Mucosa of gallbladder (tissue), 1 donor: ENCODE data around the gene TMEM178B. TPM values are rescaled to one million over a fixed set of nuclear protein-coding genes. Genes with fewer than 3 reads are reported as not detected.

Source experiments
- DNase-seq: peaks from one replicate; pipeline ENCODE4 v3.0.0-alpha.2; 2020; ENCODE audit warnings: low spot score
- total RNA-seq: library from RNA; stranded (reverse); gene quantifications from one replicate; pipeline ENCODE4 v1.2.1, GENCODE V29; 2021
- donor health status: DM: no; HTN: no; CAD: no.

The TMEM178B gene
- total RNA-seq, 1 donor from 2014 or later = 3.5 TPM

DNA sequence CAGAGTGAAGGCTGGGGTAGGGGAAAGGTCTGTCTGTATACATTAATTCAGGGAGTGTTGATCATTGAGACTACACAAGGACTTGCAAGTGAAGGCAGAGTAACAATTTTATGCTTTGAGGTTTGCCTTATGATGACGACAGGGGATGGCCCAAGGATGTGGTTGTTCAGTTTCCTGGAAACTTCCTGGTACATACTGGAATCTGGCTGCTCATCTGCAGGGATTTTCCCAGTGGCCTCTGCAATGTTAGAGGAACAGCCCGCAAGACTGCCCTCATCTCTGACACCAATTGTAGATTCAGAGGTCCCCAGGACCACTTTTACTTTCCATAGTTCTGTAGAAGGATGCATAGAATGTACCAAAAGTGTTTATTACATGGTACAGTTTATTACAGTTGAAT, 189.6 kb downstream of the TMEM178B start:
- DNase-seq = no peak

DNA sequence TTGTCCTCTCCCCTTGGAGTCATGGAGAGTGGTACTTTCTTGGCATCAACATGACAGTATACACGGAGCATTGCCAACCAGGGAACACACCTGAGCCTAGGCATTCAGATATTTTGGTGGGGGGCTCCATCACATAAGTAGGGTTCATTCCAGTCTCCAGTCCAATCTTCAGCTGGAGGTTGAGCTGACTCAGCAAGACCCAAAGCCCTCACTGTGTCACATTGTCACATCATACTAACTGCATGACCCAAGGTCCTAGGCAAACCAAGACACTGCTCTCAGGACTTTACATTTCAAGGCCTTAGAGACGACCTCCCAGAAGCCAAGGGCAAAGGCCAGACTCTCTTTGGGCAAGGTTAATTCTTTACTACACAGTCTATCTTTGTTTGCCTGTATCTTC, 190.1 kb downstream of the TMEM178B start:
- no peak for DNase-seq

DNA sequence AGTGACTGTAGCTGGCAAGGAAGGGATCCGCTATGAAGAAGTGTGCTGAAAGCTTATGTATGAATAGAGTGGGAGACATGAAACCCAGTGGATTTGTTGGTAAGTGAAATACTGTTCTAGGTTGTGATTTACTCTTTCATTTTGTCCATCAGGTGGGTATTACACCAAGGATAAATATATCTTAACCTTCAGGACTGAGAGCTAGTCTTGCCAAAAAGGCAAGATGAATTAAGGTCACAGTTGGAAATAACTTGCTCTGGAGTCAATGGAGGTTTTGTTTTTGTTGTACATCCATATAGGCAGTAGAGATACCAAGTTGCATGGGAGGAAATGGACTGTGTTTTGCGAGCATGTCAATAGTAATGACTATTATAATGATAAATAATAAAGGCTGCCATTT, 190.6 kb downstream of the TMEM178B start:
- no peak for DNase-seq

DNA sequence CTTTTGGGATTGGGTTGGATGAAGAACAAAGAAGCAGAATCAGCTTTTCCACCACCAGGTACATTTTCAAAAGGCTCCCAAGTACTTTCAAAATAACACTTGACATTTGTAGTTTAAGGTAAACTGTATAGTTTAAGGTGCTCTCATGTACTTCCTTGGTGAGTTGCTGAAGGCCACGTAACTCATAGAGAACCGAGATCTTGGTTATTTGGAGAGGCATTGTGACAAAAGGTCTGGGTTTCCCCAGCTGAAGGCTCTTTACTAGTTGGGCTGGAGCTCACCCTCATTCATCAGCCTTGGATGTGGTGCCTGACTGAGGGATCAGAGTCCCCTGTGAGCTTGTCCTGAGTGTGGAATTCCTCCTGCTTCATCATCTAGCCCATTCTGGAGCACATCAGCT, 191.8 kb downstream of the TMEM178B start:
- DNase-seq = no peak

DNA sequence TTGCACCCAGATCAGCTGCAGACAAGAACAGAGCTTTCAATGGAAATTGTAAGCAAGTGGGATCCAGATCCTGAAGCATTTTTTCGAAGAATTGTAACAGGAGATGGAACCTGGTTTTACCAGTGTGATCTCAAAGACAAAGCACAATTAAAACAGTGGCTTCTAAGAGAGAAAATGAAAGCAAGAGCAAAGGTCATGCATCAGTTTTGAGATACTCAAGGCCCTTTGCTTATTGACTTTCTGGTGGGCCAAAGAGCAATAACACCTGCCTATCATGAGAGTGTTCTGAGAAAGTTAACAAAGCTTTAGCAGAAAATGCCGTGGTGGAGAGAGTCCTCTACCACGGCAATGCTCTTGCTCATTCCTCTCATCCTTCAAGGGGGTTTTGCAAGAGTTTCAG, 194.8 kb downstream of the TMEM178B start:
- DNase-seq = no peak

DNA sequence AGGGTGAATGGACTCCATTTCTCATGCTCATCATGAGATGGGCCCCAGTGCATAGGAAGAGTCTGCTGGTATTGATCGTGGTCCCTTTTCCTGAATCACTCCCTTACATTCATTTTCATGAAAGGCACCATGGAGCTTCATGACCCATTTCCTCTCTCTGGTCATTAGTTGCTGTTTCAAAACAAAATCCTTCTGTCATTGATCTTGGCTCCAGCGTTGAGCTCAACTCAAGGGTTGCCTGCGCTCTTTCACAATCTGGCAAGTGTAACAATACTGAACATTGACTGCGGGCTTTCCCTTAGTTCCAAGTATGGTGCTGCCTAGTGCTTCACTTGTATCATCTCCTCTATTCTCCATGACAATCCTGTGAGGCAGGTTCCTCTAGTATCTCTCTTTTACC, 197.6 kb downstream of the TMEM178B start:
- no peak for DNase-seq

DNA sequence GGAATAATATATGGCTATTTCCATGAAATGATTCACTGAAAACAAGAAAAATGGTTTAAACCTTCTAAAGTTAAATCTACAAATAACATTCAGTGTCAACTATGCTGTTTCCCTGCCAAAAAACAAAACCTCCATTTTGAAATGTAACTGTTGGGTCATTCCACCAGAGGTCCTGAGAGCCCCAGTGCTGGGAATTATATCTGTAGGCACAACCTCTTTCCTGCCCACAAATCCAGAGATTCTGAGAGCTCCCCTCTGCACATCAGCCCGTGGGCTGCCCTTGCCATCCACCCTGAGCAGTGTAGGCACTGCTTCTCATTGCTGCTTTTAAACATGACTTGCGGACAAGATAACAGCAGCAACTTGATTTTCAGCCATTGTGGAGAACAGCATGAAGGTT, 198.6 kb downstream of the TMEM178B start:
- DNase-seq = no peak

DNA sequence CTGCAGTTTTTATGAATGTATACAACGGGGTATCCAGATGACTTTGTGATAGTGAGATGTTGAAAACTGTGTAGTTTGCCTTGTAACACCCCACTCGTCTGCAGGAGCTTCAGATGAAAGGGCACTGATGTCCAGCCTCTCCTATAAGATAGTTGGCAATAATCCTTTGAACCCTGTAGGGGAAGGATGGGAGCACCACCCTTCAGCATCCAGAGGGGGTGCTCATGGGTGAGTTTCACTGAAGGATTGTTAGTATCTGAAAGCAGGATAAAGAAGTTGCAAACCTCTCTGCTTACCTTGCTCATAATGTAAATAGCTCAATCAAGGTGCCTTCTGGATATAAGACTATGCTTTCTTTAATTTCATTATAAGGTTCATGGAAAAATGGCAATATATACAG, 201.5 kb downstream of the TMEM178B start:
- DNase-seq = no peak

DNA sequence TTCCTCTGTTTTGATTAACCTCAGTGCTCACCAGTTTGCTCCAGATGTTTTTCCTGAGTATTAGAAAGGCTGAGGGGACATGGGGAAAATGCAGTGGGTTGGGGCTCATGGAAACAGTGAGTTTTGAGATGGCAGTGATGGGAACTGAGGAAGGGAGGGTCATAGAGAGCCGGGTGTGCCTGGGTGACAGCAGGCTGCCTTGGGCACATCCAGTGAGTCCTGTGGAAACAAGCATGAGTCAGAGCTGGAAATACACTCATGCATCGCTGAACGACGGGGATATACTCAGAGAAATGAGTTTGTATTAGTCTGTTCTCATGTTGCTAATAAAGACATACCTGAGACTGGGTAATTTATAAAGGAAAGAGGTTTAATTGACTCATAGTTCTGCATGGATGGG, 202.2 kb downstream of the TMEM178B start:
- DNase-seq = no peak

DNA sequence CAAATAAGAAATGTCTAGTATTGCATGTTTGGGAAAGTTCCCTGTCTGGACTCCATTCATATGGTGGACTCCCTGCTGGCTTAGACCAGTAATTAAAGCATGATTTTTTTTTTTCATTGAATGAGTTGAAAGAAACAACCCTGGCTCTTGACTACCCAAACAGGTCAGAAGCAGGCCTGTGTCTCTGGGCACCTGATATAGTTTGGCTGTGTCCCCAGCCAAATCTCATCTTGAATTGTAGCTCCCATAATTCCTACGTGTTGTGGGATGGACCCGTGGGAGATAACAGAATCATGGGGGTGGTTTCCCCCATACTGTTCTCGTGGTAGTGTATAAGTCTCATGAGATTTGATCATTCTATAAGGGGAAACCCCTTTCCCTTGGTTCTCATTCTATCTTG, 206.2 kb downstream of the TMEM178B start:
- no peak for DNase-seq

- DNase-seq = no peak
These were observed 207.4 kb downstream of the TMEM178B start for GRCh38 chr7:141281311-141281710.

- DNase-seq = no peak
These were observed 212.7 kb downstream of the TMEM178B start for GRCh38 chr7:141286522-141286921.

- no peak for DNase-seq
These were observed 214.1 kb downstream of the TMEM178B start for GRCh38 chr7:141287936-141288335.

DNA sequence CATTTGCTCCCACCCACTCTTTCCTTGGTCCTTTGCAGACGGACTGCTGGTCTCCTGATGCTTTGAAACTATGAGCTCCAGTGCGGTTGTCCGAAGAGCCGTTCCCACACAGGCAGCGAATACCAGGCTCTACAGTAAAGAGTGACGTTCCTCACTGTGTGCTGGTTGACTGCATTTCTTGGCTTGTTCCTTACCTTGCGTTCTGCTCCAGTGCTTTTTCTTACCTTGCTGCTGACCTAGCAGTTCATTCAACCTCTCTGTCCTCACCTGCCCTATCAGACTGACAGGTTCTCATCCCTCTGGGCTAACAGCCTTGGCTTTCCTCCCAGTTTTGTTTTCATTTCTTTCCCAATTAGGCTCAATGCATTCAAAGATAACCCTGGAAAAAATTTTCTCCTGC, 214.8 kb downstream of the TMEM178B start:
- no peak for DNase-seq

DNA sequence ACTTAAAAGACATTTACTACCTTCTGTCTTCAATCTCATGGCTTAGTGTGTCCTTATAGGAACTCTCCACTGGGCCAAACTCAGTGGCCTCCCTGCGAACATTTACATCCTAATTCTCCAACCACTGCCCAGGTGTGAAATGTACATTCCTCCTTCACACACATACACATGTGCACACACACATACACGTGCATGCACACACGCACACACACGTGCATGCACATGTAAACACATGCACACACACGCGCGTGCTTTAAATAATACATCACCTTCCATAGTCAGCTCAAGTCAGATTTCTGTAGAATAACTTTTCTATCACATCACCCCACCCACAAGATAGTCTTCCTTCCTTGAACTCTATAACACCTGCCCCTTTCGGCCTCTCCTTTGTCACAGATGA, 216.5 kb downstream of the TMEM178B start:
- DNase-seq = no peak

- DNase-seq = no peak
These were observed 217.1 kb downstream of the TMEM178B start for GRCh38 chr7:141290973-141291372.

DNA sequence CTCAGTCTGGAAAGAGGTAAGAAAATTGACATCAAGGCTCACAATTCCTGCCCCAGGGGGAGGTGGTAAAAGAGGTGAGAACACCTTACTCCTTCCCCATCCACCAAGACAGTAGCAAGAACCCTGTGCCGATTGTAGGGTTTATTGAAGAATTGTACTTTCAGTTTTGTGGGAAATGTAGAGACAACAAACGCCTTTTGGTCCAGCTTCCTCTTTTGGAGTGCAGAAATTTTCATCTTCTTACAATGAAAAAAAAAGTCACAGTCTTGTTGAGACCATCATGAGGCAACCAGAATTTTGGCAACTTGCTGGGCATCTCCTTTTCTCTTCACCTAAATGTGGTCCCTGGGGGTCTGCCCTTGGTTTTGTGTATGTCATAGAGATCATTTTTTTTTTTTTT, 217.7 kb downstream of the TMEM178B start:
- DNase-seq = no peak

DNA sequence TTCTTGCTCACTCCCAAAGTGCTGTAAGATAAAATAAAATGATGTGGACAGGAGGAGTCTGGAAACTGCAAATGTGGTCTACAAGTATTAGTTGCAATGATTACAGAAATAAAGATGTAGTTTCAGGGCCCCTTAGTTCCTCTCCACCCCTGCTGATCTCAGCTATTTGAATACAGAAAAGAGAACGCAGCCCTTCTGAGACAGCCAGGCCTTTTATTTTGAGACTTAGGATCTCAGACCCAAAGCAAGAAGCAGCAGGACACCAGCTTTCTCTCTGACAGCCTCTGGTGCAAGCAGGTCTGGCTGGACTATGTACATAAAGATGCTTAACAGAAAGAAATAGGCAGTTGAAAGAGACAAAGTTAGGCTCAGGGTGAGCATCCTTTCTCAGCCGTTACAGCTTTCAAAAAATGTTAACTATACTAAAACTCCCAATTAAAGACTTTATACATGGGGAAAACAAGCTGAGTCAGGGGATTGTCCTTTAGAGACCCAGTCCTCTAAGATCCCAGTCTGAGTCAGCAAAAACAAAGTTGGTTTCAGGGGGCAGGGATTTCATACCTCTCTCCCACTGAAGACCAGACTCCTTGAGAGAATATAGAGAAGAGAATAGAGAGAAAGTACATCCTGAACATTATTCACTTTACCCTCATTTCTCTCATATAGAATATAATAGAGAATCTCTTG, 220.4 kb downstream of the TMEM178B start:
- no peak for DNase-seq

- no peak for DNase-seq
These were observed 221.6 kb downstream of the TMEM178B start for GRCh38 chr7:141295367-141295895.

GRCh38 chr7:141300816-141301215, 227.0 kb downstream of the TMEM178B start:
- DNase-seq = no peak

- DNase-seq = no peak
These were observed 227.7 kb downstream of the TMEM178B start for GRCh38 chr7:141301544-141301943.

GRCh38 chr7:141302617-141303016, 228.8 kb downstream of the TMEM178B start:
- DNase-seq = no peak

- DNase-seq = no peak
These were observed 230.4 kb downstream of the TMEM178B start for GRCh38 chr7:141304291-141304690.

DNA sequence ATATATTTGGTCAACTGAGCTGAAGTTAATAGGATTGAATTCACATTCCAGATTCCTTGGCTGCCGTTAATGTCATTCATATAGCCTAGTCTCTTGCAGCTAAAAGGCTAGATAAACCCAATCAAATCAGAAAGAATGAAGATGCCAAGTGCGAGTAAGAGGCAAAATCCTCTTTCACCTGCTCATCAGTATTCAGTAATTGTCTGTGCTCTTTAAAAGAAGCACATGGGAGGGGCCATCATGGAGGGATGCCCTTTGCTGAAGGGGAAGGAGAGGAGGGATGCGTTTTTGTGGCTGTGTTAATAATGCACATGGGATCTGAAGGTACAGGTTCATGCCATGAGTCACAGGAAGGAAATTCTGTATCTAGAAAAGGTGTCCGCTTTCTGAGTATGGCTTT, 232.2 kb downstream of the TMEM178B start:
- no peak for DNase-seq
